ENCODE data around the gene ARHGAP10. TPM values are rescaled to one million over a fixed set of nuclear protein-coding genes. Genes with fewer than 3 reads are reported as not detected.

ARHGAP10 gene
- polyA plus RNA-seq, 3 donors = 19.7 to 20.7 (median 20.6) TPM

DNA sequence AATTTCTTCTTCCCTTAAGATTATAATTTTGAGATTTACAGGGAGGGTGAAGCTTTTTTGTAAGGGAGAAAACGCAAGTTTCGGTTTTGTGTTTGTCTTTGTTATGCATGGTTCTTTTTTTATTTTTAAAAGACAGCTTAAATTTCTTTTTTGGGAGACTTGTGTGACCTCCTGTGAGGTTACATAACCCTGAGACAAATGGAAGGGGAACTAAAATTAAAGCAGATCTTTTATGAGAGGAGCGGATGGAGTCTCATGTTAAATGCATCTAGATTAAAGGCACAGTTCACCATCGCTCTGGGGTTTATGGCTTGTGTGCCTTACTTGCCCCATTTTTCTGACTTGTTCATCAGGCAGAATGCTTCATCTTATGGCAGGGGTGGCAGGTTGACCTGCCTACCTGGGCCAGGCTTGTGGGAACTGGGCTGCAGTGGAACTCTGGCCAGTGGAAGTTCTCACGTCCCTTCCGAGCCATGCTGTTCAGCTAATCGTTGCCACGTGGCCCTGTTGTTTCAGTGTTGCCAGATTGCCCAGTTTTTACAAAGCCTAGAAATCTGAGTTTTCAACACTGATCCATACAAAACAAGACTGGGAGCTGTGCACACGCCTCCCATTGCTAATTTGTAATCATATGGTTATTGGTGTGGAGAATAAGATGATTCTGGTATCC lies 291.8 kb downstream of the ARHGAP10 start:
- DNase-seq (ENCODE audit: extremely low read depth in 1 of 11, low read depth in 9 of 11, low spot score in 4 of 11) = no peak

DNA sequence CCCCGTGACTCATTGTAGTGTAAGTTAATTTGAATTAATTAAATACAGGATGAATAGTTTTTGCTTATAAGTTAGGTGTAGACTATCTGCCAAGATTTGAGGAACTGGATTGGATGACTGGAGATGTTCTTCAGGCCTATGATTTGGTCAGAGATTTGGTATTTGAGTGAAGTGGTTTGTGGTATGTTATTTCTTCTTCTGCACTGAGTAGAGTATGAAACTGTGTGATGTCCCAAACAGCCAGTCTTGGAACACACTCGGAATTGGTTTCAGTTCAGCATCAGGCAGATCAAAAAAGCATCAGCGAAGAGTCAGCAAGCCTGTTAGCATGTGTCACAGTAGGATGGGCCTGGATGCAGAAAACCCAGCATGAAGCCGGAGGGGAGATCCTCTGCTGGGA lies 294.1 kb downstream of the ARHGAP10 start:
- DNase-seq (ENCODE audit: extremely low read depth in 1 of 11, low read depth in 9 of 11, low spot score in 4 of 11) = no peak

DNA sequence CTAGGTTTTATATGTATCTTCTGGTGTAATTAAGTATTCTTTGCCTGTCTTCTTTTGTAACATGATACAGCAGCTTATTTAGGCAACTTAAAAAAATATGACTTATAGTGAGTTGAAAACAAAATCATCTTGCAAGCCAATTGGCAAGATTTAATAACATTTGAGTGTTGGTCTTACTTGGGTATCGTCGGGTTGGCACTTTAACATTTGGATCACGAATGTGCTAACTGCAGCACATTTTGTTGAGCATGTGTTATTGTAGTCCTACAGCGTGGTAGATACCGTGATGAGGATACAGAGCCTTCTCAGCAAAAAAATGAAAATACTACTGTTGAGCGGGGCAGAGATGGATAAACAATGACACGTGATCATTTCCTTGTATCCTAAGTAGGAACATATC lies 295.3 kb downstream of the ARHGAP10 start:
- DNase-seq (ENCODE audit: extremely low read depth in 1 of 11, low read depth in 9 of 11, low spot score in 4 of 11) = no peak

DNA sequence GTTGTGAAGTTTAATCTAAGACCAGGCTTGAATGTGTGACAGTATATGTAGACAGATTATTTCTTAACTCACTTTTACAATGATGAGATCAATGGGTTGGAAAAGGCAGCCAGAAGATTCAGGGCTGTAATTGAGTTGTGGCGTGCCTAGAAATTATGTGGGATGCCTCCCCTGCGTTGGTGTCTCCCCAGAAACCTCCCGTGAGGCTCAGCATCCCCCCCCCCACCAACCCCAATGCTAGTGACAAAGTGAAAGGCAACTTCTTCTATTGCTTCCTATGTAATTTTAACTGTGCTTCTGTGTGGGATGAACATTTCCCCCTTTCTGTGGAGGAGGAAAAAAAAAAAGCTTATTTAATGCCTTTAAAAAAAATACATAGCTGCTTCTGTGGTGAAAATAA lies 297.9 kb downstream of the ARHGAP10 start:
- DNase-seq (ENCODE audit: extremely low read depth in 1 of 11, low read depth in 9 of 11, low spot score in 4 of 11) = no peak

DNA sequence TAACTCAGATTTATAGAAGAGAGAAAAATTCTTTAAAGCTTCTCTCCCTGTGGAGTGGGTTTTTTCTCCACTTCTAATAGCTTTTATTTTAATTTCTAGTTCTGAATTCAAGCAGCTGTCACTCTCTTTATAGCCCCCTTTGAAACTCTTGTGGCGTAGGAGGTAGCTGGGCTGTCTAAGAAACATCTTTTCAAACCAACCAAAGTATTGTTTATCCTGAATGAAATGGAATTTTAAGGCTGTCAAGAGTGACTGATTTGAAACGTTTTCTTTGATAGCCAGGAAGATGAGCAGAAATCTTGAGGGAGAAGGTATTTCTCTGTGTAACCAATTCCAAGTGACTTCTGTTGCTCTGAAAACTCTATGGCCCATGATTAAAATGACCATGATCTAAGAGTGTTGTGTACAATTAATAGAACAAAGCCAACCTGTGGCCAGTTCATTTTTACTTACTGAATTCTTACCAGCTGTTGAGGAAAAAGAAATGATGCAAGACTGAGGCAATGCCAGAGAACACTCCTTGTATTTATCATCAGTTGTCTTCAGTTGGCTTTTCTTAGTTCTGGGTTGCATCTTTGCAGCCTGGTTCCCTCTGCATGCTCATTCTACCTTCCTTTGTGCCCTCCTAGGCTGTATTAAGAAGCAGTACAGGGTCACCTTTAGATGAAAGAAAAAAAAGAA lies 298.4 kb downstream of the ARHGAP10 start:
- no peak for DNase-seq (ENCODE audit: extremely low read depth in 1 of 11, low read depth in 9 of 11, low spot score in 4 of 11)

DNA sequence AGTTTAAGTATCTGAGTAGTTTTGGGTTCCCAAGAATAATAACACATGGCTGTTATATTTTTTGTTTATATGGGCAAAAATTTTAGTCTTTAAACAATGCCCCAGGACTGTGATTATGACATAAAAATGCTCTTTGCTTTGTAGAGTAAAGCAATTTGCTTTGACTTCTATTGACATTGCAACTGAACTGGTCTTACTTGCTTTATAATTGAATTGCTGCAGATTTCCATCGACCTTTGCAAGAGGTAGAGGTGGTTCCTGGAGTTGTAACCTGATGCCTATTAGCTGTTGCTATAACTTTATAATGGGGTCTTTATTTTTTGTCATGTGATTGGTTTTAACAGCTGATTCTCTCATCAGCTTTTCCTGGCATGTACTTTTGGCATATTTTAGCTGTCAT lies 302.9 kb downstream of the ARHGAP10 start:
- DNase-seq (ENCODE audit: extremely low read depth in 1 of 11, low read depth in 9 of 11, low spot score in 4 of 11) = no peak

DNA sequence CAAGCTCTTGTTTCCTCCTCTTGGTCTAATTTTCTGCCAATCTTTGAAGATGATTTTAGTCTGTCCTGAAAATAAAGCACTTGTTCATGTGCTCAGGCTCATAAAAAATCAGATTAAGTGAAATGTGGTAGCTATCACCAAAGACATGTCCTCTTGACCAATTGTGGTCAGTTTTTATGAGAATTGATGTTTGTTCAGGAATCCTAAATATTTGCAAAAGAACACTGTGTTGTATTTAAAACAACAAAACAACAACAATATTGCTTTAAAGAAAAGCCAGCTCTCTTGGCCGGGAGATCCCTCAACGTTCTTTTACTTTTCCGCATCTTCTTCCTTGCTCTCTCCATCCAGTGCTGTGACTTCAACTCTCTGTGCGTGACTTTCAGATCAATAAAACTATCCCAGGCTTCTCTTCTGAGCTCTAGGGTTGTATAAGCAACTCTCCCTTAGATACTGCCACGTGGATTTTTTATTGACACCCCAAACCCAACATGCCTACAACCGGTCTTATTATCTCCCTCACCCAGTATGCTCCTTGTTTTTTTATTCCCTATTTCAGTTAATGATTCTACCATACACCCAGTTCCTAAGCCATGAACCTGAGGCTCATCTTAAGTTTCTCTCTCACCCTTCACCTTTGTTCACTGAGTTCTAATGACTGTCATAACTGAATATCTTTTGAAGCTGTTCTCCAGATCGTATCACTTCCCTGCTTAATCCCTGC lies 309.9 kb downstream of the ARHGAP10 start:
- DNase-seq (ENCODE audit: extremely low read depth in 1 of 11, low read depth in 9 of 11, low spot score in 4 of 11) = no peak

DNA sequence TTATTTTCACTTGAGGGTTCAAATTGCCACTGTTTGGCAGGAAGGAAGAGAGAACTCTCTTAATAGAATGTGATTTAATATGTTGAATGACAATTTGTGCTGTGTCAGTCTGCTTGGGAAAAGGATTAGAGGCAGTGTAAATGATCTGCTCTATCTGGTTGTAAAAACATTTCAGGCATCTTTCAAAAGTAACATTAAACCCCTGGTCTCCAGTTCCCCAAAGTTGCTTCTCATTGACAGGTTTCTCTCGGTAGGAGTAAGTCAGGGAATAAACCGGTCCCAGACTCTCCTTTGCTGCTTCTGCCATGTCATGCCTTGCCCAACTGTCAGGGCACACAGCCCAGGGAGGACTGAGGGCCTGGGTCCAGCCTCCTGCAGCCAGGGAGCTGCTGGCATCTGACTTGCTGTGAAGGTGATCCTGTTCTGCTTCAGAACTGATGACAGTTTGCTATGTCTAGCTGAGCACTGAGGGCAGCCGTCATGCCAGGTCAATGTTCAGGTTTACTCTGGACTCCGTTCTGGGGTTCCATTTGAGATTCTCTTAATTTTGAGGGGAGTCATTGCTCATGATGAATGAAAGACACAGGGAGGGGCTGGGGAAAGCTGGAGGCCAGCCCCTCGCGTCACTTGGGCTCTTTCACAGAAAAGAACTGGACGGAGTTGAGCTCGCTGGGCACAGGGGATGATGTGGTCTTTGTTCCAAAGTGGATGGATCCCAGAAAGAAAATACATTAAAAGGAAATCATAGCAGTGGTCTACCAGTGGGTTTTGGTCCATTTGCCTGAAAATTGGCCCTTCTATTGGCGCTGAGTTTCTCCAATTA lies 312.4 kb downstream of the ARHGAP10 start:
- no peak for DNase-seq (ENCODE audit: extremely low read depth in 1 of 11, low read depth in 9 of 11, low spot score in 4 of 11)

DNA sequence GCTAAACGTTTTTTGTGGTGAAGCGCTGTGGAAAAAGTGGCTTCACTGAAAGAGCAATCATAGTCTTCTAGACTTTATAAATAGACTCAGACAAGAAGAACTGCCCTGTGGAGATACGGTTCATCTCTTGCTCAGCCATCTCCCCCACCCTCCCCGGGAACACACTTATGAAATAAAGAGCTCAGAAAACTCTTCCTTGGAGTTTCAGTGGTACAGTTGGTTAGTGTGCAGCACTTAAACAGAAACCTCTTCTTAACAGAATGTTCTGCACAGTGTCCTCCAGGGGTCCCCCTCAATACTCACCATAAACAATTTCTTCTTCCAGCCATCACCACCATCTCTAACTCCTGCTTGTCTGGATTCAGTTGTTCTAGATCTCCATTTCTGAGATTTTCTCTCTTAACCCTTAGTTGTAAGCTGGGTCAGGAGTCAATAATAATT lies 313.0 kb downstream of the ARHGAP10 start:
- DNase-seq (ENCODE audit: extremely low read depth in 1 of 11, low read depth in 9 of 11, low spot score in 4 of 11) = no peak

DNA sequence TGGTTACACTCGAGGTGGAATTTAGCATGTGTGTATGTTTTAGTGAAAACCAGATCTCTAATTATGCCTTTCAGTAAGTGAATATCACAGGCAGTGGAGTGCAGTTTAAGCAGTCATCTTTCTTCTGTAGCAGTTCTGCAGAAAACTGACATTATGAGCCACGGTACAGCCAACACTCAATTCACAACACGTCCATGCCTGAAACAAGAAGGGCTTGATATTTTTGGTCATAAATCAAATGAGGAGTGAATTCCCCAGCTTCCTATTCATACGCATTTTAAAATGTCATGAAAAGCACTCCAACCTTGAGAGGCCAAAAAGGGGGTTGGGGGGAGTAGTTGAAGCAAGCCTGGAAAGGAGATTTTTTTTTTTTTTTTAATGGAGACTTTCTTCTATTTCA lies 316.7 kb downstream of the ARHGAP10 start:
- DNase-seq (ENCODE audit: extremely low read depth in 1 of 11, low read depth in 9 of 11, low spot score in 4 of 11) = no peak

DNA sequence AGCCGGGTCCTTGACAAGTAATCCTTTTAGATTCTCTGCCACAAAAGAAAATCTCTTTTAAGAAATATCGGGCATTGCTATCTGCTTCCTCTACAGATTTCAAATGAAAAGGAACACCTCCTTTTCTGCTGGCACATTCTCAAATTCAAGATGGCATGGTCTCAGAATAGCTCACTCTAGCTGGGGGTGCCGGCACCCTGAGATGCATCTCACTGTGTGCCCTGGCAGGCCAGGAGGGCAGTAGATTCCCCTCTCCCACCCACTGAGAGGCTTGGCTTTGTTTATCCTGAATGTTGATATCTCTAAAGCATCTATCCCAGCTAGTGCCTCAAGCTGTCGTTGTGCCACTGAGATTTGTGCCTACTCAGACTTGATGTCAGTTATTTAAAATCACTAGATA lies 319.5 kb downstream of the ARHGAP10 start:
- DNase-seq (ENCODE audit: extremely low read depth in 1 of 11, low read depth in 9 of 11, low spot score in 4 of 11) = no peak

DNA sequence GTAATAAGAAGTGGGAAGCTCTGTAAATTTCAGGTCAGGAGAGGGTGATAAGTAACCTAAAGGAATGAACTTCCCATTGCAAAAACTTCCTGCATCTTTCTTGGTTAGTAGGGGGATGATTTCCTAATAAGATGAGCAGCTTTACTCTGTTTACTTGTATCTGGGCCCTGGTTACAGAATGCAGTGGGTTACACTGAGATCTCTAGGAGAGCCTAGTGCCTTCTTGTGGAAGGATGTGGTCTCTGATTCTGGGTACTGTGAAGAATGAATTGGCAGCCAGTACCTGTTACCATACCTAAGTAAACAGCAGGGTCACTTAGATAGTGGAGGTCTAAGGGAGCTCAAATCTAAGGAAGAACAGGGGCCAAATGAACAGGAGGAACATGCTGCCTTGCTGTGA lies 320.6 kb downstream of the ARHGAP10 start:
- no peak for DNase-seq (ENCODE audit: extremely low read depth in 1 of 11, low read depth in 9 of 11, low spot score in 4 of 11)

DNA sequence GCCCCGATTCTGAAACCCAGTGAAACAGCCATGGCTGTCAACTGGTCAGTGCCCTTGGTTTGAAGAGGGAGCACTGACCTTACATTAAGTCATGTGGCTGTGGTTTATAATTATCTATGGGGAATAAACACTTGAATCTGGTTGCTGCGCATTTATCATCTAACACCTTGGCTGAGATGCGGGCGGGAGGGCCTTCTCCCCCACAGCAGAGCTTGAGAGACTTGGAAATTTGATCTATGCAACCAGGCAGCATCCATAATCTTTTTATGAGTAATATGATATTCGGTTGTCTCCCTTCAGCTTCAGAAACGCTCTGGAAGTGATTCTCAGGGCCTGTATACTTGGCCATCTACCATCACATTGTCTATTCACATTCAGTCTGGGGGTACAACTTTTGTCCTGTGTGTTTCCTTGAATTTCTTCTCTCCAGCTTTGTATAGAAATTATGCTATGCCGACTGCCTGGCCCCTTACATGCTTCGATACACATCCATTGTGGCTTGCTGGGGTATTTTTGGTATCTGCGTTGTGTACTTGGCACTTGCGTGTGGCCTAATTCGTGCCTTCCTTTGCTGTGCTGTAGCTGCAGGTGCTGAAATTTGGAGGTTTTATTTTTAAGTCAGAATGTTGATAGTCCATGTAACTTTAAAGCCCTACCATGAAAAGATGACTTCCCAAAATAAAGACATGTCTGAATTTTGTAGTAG lies 321.6 kb downstream of the ARHGAP10 start:
- no peak for DNase-seq (ENCODE audit: extremely low read depth in 1 of 11, low read depth in 9 of 11, low spot score in 4 of 11)

DNA sequence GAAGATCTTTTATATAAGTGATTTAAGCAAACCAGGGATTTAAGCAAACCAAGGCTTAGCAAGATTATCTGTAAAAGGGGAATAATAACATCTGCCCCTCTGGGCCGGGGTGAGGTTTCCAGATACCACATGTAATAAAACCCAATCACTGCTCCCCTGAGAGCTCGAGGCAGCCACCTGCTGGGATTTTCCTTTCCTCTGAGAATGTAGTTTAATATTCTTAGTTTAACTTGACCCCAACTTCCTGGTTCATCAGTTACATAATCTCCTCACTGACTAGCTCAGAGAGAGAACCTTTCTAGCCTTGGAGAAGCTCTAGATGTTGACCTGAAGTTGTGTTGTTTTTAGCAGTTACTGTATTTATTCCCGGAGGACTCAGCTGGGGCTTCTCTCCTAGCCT lies 322.4 kb downstream of the ARHGAP10 start:
- DNase-seq (ENCODE audit: extremely low read depth in 1 of 11, low read depth in 9 of 11, low spot score in 4 of 11) = peak in 1 of 11 donors; percentile 49

DNA sequence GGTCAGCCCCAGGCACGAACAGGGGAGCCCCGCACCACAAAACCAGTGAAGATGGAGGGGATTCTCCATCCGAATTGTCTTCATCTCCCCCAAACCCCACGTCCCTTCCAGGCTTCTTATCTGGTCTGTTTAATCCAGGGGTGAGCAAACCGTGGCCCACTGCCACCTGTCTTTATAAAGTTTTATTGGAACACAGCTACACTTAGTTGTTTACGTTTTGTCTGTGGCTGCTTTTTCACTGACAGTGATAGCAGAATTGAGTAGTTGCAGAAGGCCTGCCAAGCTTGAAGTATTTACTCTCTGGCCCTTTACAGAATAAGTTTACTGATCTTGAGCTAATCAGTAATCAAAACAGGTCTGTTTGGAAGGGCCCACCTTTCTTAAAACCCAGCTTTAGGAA lies 324.0 kb downstream of the ARHGAP10 start:
- no peak for DNase-seq (ENCODE audit: extremely low read depth in 1 of 11, low read depth in 9 of 11, low spot score in 4 of 11)

DNA sequence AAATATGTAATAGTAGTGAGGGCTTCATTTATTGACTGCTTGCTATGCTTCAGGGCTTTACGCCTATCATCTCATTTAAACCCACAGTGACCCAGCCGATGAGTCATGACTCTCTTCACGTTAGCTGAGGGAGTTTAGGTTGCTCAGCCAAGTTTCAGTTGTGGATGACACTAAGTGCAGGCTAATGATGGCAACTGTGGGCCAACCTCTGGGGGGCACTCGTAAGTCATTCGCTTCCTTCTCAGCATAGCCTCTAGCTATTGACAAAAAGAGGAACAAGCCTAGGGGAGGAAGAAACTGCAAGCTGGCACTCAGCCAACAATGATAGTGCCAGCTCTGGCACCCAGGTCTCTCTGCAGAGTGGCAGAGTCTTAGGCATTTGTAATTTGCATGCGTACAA lies 325.0 kb downstream of the ARHGAP10 start:
- DNase-seq (ENCODE audit: extremely low read depth in 1 of 11, low read depth in 9 of 11, low spot score in 4 of 11) = no peak

DNA sequence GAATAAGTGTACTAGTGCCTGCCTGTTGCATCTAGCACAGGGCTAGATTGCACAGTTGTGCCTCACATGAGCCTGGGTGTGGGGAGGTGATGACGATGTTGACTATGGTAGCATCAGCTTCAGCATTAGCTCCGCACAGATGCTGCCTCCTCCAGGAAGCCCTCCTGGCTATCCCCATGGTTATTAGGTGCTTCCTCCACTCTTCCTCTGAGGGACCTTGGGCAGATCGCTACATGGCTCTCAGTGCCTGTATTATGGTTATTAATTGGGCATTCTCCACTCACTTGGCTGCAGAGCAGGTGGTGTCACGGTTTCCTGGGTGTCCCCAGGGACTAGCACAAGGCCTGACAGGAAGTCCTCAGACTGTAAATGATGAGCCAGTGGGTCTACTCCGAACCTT lies 325.6 kb downstream of the ARHGAP10 start:
- no peak for DNase-seq (ENCODE audit: extremely low read depth in 1 of 11, low read depth in 9 of 11, low spot score in 4 of 11)

DNA sequence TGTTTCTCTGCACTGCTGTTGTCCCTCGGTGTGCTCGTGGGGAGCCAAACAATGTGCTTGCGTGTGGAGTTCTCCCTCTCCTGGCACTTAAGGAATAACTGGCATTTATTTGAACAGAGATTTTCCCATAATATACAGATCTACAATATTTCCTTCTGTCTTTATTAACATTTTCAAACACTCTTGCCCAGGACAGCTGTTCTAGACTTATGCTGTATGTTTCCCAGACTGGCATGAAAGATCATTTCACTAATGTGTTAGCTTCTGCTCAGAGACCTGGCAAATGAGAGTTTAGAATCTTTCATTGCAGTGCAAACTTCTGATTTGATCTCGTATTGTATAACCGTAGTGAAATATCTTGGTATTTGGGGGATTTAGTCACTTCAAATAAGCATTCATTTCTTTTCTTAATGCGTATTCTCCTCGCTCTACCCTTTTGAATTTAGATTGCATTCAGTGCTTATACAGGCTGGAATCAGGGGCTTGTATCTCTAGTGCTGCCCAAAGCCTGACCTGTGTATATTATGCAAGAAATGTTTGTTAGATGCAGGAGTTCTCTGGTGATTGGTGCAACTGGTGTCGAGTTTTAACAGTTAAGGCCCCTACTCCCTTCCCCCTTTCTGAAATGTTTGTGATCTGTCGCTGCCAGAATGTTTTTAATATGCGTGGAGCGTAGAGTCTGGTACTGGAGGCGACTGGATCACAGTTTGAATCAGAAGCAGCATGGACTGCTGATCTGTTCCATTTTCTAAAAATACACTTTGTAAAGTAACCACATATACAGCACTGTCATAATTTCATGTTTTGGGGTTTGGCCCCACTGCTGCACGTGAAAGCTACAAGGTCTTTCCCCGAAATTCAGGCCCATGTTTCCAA lies 326.3 kb downstream of the ARHGAP10 start:
- no peak for DNase-seq (ENCODE audit: extremely low read depth in 1 of 11, low read depth in 9 of 11, low spot score in 4 of 11)
